K562 (cell line): ENCODE measurements around the gene SLC22A23. TPM values are rescaled to one million over a fixed set of nuclear protein-coding genes. Genes with fewer than 3 reads are reported as not detected.
A peak's percentile ranks its signal among the peaks of the same experiment; 100 is the strongest.

ENCODE experiments used
- ATAC-seq: fragments of 200-7000 bp; cut with Tn5 transposase; 3 replicates; pipeline ENCODE4 v1.9.1; 2020; ENCODE audit warnings: moderate library complexity
- BruUV-seq: library from RNA; stranded (reverse); fragments of 400-500 nt; replicated peaks from 2 replicates; lab custom pipeline; 2021; lab: Mats Ljungman, UMichigan
- CTCF ChIA-PET: fragments of 300-600 bp; formaldehyde crosslinking; extraction: SDS; loops from one replicate; lab custom pipeline; 2021; ENCODE audit warnings: low intra/inter-chr PET ratio; lab: Yijun Ruan, JAX
- POLR2A ChIA-PET: fragments of 300-600, 350-650 bp; sonication (Branson Sonifier 250); formaldehyde crosslinking; extraction: SDS; loops from one replicate; lab custom pipeline; 2021; ENCODE audit warnings: antibody characterized with exemption, inconsistent platforms; lab: Yijun Ruan, JAX
- DNase-seq, 4 experiments: peaks; one replicate each; pipeline versions ENCODE4 v3.0.0 to v3.0.0-alpha.2; 2011 to 2018; ENCODE audit warnings: low spot score in 3 of 4, mixed read lengths in 3 of 4; ENCODE audit errors: extremely low read depth in 1 of 4
- FAIRE-seq: peaks from 2 replicates; lab custom pipeline; 2011; peaks lifted over from hg19 to GRCh38; lab: Jason Lieb, UNC
- H2AFZ ChIP-seq: 2 replicates; pipeline ENCODE4 v1.6.0; 2011; ENCODE audit warnings: low read depth, low read length, control low read depth, inconsistent platforms
- H3K27ac ChIP-seq: fragments of 200-600 bp; 3 replicates; pipeline ENCODE4 v1.8.0; 2011; ENCODE audit warnings: low read depth, mild to moderate bottlenecking, control low read depth, inconsistent platforms, low read length, moderate library complexity, mixed read lengths; ENCODE audit errors: extremely low read depth
- H3K27me3 ChIP-seq, 2 experiments: fragments of 300-600 bp in 1 of 2; 2 replicates in 1 of 2; 3 replicates in 1 of 2; pipeline versions ENCODE4 v1.6.0 to v1.8.0; 2011; ENCODE audit warnings: inconsistent platforms in 2 of 2, low read length in 2 of 2, mild to moderate bottlenecking in 1 of 2, mixed read lengths in 1 of 2, moderate library complexity in 1 of 2; ENCODE audit not compliant: control insufficient read depth in 2 of 2, insufficient read depth in 2 of 2
- H3K36me3 ChIP-seq: fragments of 300-600 bp; 3 replicates; pipeline ENCODE4 v1.8.0; 2011; ENCODE audit warnings: mild to moderate bottlenecking, low read length, inconsistent platforms; ENCODE audit not compliant: control insufficient read depth, insufficient read depth
- H3K4me1 ChIP-seq, 2 experiments: fragments of 200-600 bp in 1 of 2; replicated peaks in 1 of 2; 2 replicates in 1 of 2; 3 replicates in 1 of 2; pipeline versions ENCODE4 v1.5.1 to v1.8.0; 2011; ENCODE audit warnings: inconsistent platforms in 2 of 2, low read length in 2 of 2, mild to moderate bottlenecking in 1 of 2, mixed read lengths in 1 of 2, moderate library complexity in 1 of 2; ENCODE audit not compliant: control insufficient read depth in 2 of 2, insufficient read depth in 2 of 2
- H3K4me2 ChIP-seq: 2 replicates; pipeline ENCODE4 v1.6.1; 2011; ENCODE audit warnings: low read length, control low read depth, inconsistent platforms, mixed read lengths; ENCODE audit not compliant: insufficient read depth
- H3K4me3 ChIP-seq: fragments of 200-600 bp; sonication (generic), shearing (Covaris generic); 2 replicates; pipeline ENCODE4 v1.5.1; 2016; ENCODE audit warnings: control low read depth, inconsistent platforms
- H3K79me2 ChIP-seq: fragments of 200-600 bp; 3 replicates; pipeline ENCODE4 v1.8.0; 2011; ENCODE audit warnings: low read length, inconsistent platforms; ENCODE audit not compliant: control insufficient read depth, insufficient read depth
- H3K9ac ChIP-seq, 2 experiments: 2 replicates each; pipeline versions ENCODE4 v1.6.0 to v1.6.1; 2011; ENCODE audit warnings: low read depth in 2 of 2, low read length in 2 of 2, control low read depth in 1 of 2, inconsistent platforms in 1 of 2, mild to moderate bottlenecking in 1 of 2, mixed read lengths in 1 of 2; ENCODE audit not compliant: insufficient read depth in 1 of 2
- H3K9me1 ChIP-seq: one replicate; pipeline ENCODE4 v1.6.0; 2011; ENCODE audit warnings: inconsistent platforms, mild to moderate bottlenecking, low read length, moderate library complexity; ENCODE audit not compliant: control insufficient read depth, insufficient read depth
- H3K9me3 ChIP-seq: replicated peaks from 2 replicates; pipeline ENCODE4 v1.5.1; 2011; ENCODE audit warnings: low read depth, low read length, inconsistent platforms; ENCODE audit not compliant: control insufficient read depth, insufficient read depth
- H4K20me1 ChIP-seq: replicated peaks from 2 replicates; pipeline ENCODE4 v1.6.1; 2011; ENCODE audit warnings: low read length, inconsistent platforms, mixed read lengths; ENCODE audit not compliant: control insufficient read depth, insufficient read depth
- ATF3 ChIP-seq, 2 experiments: fragments of 450-650 bp in 1 of 2; sonication (generic) in 1 of 2; formaldehyde crosslinking in 1 of 2; IDR thresholded peaks in 1 of 2; conservative IDR thresholded peaks in 1 of 2; 2 replicates each; pipeline versions ENCODE4 v1.6.1 to v1.8.1; 2016 to 2023; ENCODE audit warnings: mild to moderate bottlenecking in 2 of 2, moderate library complexity in 2 of 2, inconsistent platforms in 1 of 2, missing genetic modification reagents in 1 of 2
- BCL6 ChIP-seq: fragments of 250-450 bp; sonication (Bioruptor Pico); IDR thresholded peaks from 2 replicates; pipeline ENCODE4 v1.4.0; 2020
- CEBPG ChIP-seq, 3 experiments: fragments of 200-800 bp in 1 of 3; sonication (Bioruptor generic) in 1 of 3; sonication (generic) in 1 of 3; formaldehyde crosslinking in 1 of 3; IDR thresholded peaks in 2 of 3; conservative IDR thresholded peaks in 1 of 3; 2 replicates each; pipeline versions ENCODE4 v1.6.1 to v1.8.0; 2016 to 2022; ENCODE audit warnings: missing compliant biosample characterization in 2 of 3, missing genetic modification characterization in 2 of 3, mild to moderate bottlenecking in 1 of 3, missing genetic modification reagents in 1 of 3
- DIDO1 ChIP-seq: fragments of 450-650 bp; IDR thresholded peaks from 2 replicates; pipeline ENCODE4 v1.6.1; 2016; ENCODE audit warnings: low read depth, missing biosample characterization, missing genetic modification characterization
- DNMT1 ChIP-seq: fragments of 450-650 bp; IDR thresholded peaks from 2 replicates; pipeline ENCODE4 v1.6.1; 2016; ENCODE audit warnings: antibody characterized with exemption, mild to moderate bottlenecking
- FOXO4 ChIP-seq: fragments of 450-650 bp; formaldehyde crosslinking; IDR thresholded peaks from 2 replicates; pipeline ENCODE4 v1.4.0; 2020; ENCODE audit warnings: mild to moderate bottlenecking, moderate library complexity
- HNRNPUL1 ChIP-seq: fragments of 200-400 bp; formaldehyde crosslinking; IDR thresholded peaks from 2 replicates; pipeline ENCODE4 v1.6.1; 2017; ENCODE audit warnings: low read length
- RUNX1 ChIP-seq: sonication (generic); IDR thresholded peaks from 2 replicates; pipeline ENCODE4 v1.6.1; 2016; ENCODE audit warnings: antibody characterized with exemption, low read depth
- SIRT6 ChIP-seq: IDR thresholded peaks from one replicate; pipeline ENCODE4 v1.6.1; 2012; ENCODE audit warnings: low read depth, mild to moderate bottlenecking, control low read depth, inconsistent platforms, low read length, moderate library complexity
- SRF ChIP-seq, 2 experiments: fragments of 250-450, 450-650 bp in 1 of 2; sonication (Bioruptor Pico) in 1 of 2; sonication (generic) in 1 of 2; formaldehyde crosslinking; IDR thresholded peaks; 2 replicates each; pipeline versions ENCODE4 v1.5.0 to v1.5.1; 2020 to 2022; ENCODE audit warnings: mild to moderate bottlenecking in 1 of 2, missing genetic modification reagents in 1 of 2
- STAG1 ChIP-seq: sonication (generic); formaldehyde crosslinking; IDR thresholded peaks from 2 replicates; pipeline ENCODE4 v1.5.0; 2020; ENCODE audit warnings: missing genetic modification reagents, borderline replicate concordance
- TCFL5 ChIP-seq: fragments of 250-450 bp; sonication (Bioruptor Pico); conservative IDR thresholded peaks from 2 replicates; pipeline ENCODE4 v1.6.1; 2021; ENCODE audit warnings: mild to moderate bottlenecking, moderate library complexity, matching md5 sums
- TEAD4 ChIP-seq, 2 experiments: sonication (generic) in 1 of 2; formaldehyde crosslinking in 1 of 2; IDR thresholded peaks; 2 replicates each; pipeline versions ENCODE4 v1.6.1 to v1.8.0; 2012 to 2022; ENCODE audit warnings: borderline replicate concordance in 1 of 2, inconsistent platforms in 1 of 2, low read length in 1 of 2, mild to moderate bottlenecking in 1 of 2, missing genetic modification reagents in 1 of 2
- ZNF143 ChIP-seq: sonication (generic); formaldehyde crosslinking; IDR thresholded peaks from 2 replicates; pipeline ENCODE4 v1.9.0; 2022; ENCODE audit warnings: mild to moderate bottlenecking, missing genetic modification reagents
- ZNF589 ChIP-seq: fragments of 200-800 bp; sonication (Bioruptor generic); IDR thresholded peaks from 2 replicates; pipeline ENCODE4 v1.6.1; 2016; ENCODE audit warnings: low read depth, missing genetic modification characterization, missing compliant biosample characterization
- ZNF644 ChIP-seq: fragments of 200-800 bp; sonication (Bioruptor generic); IDR thresholded peaks from 2 replicates; pipeline ENCODE4 v1.6.1; 2016; ENCODE audit warnings: low read depth, missing genetic modification characterization, missing compliant biosample characterization
- ZNF699 ChIP-seq: fragments of 250-450 bp; sonication (Bioruptor Pico); IDR thresholded peaks from 2 replicates; pipeline ENCODE4 v1.8.0; 2021; ENCODE audit warnings: mild to moderate bottlenecking, moderate library complexity; ENCODE audit not compliant: insufficient replicate concordance
- WGBS: fragments of 100-300 bp; shearing (Covaris generic); methylation state at CpG from one replicate; pipeline ENCODE4 v1.1.6; 2016; ENCODE audit warnings: low coverage, mixed read lengths; ENCODE audit not compliant: insufficient coverage; ENCODE audit errors: missing lambda C conversion rate; 5-methylcytosine and 5-hydroxymethylcytosine counted together
- in situ Hi-C: fragments of 300-500 bp; cut with MboI; formaldehyde crosslinking; loops from 4 replicates; pipeline ENCODE4 v1.15.0; 2018; ENCODE audit warnings: inconsistent platforms, mixed read lengths
- intact Hi-C: fragments of 100-400 bp; cut with micrococcal nuclease; formaldehyde crosslinking; loops from 2 replicates; pipeline ENCODE4 v1.14.2; 2022
- polyA plus RNA-seq, 8 experiments: library from polyadenylated mRNA; depleted of rRNA in 4 of 8; stranded (reverse) in 5 of 8; unstranded in 3 of 8; fragments of >200 nt; fragmentation: Nextera tagmentation in 2 of 8; fragmentation: Illumina TruSeq in 1 of 8; extraction: Ambion mirVana in 2 of 8; extraction: Trizol in 1 of 8; gene quantifications; 2 replicates each; pipeline versions ENCODE4 v1.2.1 to v1.2.3, GENCODE V29; 2011 to 2014; ENCODE audit warnings: inconsistent platforms in 1 of 8, missing spikeins in 1 of 8
- total RNA-seq, 7 experiments: library from RNA; depleted of rRNA in 6 of 7; stranded (reverse); fragments of >200 nt in 6 of 7; fragmentation: Illumina TruSeq in 2 of 7; extraction: Trizol in 2 of 7; gene quantifications; 2 replicates each; pipeline versions ENCODE4 v1.2.1 to v1.2.3, GENCODE V29; 2011 to 2021; ENCODE audit warnings: low replicate concordance in 1 of 7

Gene SLC22A23
- total and polyA plus RNA-seq, 9 of the 15 experiments (the other 6 are each of a cell fraction or from before 2014, with no cell fraction given): 0.30 to 8.7 (median 2.5) TPM

- TF ChIP-seq CEBPG (CRISPR knock-in tag; IDR thresholded peaks at IDR 0.05) (no peak), CEBPG (tag; conservative IDR thresholded peaks at IDR 0.05 in 1 of 2, IDR thresholded peaks at IDR 0.05 in 1 of 2) (no peak)
Observed at GRCh38 chr6:3370361-3371221, 86.3 kb downstream of the SLC22A23 start (continued).

- no peaks in the 10 kb centered on the region for H3K9me3 ChIP-seq
- in situ Hi-C loops: no loop called here
- CTCF ChIA-PET: no interaction called here
- peak overlapping the region in 1 of 2 experiments; percentile 53; a peak in 1 of 4 replicates for H3K9ac ChIP-seq
- no peak overlapping the region for H2AFZ ChIP-seq
- H3K36me3 ChIP-seq: no peaks in the 10 kb centered on the region
- FAIRE-seq (no peak), DNase-seq (no peak), ATAC-seq (no peak)
- H3K79me2 ChIP-seq: no peaks in the 10 kb centered on the region
- no peak overlapping the region for H3K4me2 ChIP-seq
- intact Hi-C loops: no loop called here
- POLR2A ChIA-PET: interaction anchor here (3.2 kb wide), 1 partner anchor 13 kb away, joined by 15 read pairs; no protein-coding TSS in a partner anchor
- no peaks in the 10 kb centered on the region for H4K20me1 ChIP-seq
- H3K27ac ChIP-seq: no peak overlapping the region
- H3K9me1 ChIP-seq: no peaks in the 10 kb centered on the region
- no peak overlapping the region for H3K4me3 ChIP-seq
- 79% methylated on average over 5 of the region's 5 CpGs for WGBS
- no peak for TF ChIP-seq ZNF589
- TF ChIP-seq TEAD4 (IDR thresholded peaks at IDR 0.05; ENCODE audit: low read length): no peak
- no peak for TF ChIP-seq TEAD4 (CRISPR knock-in tag; IDR thresholded peaks at IDR 0.05; ENCODE audit: borderline replicate concordance)
- TF ChIP-seq ZNF143: no peak
- no peak for TF ChIP-seq ZNF699 (CRISPR knock-in tag)
- no peak for TF ChIP-seq SRF (CRISPR knock-in tag; IDR thresholded peaks at IDR 0.05)
- no peak for TF ChIP-seq DNMT1
- TF ChIP-seq DIDO1 (tag): no peak
- TF ChIP-seq STAG1 (CRISPR knock-in tag): no peak
- no peak for TF ChIP-seq ZNF644
- no peak for TF ChIP-seq HNRNPUL1
- no peak for TF ChIP-seq BCL6
- TF ChIP-seq RUNX1: no peak
- no peak for TF ChIP-seq FOXO4 (CRISPR knock-in tag)
- no peak for TF ChIP-seq TCFL5 (CRISPR knock-in tag)
- no peak for TF ChIP-seq SIRT6
- no peak for TF ChIP-seq ATF3 (IDR thresholded peaks at IDR 0.05)
- no peak for TF ChIP-seq ATF3 (CRISPR knock-in tag; conservative IDR thresholded peaks at IDR 0.05)
- no peaks in the 10 kb centered on the region for H3K27me3 ChIP-seq
- BruUV-seq: no TSS peak
- H3K4me1 ChIP-seq: peaks cover 6 to 10% of the 10 kb centered on the region in 2 experiments; a peak in 4 of 5 replicates
Observed at GRCh38 chr6:3369985-3370360, 86.9 kb downstream of the SLC22A23 start.
